ENCODE measurements around the gene SDC3. TPM values are rescaled to one million over a fixed set of nuclear protein-coding genes. Genes with fewer than 3 reads are reported as not detected.

The SDC3 gene
- total and polyA plus RNA-seq, 2 donors (not counting 1 experiment from before 2014, with no cell fraction given), result 0.30 to 4.6 TPM

DNA sequence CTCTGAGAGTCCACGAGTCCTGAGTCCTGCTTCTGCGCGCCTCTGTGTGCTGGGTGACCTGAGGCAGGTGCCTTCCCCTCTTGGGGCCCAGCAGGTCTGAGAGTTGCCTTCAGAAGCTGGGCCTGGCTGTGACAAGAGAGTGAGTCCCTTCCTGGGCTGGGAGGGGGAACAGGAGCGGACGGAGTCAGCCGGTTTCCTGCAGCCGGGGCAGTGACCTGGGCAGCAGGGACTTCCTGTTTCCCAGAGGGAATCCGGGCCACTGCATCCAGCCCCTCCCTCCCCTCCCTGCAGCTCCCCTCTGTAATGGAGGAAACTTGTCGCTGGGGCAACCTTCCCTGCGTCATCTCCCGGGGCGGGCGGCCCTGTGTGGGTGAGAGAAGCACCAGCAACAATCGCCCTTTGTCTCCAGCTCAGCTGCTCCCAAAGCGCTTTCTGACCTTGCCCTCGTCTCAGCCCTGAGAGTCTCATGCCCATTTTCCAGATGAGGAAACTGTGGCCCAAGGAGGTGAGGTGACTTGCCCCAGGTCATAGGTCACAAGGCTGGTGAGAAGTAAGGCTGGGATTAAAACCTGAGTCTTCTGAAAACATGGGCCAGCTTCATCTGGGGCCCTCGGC is 61.1 kb downstream of the SDC3 start:
- intact Hi-C loops (cut with micrococcal nuclease), result no loop called here
- Histone ChIP-seq H3K4me2 (replicated peaks; ENCODE audit: low read depth, low read length, poor library complexity, severe bottlenecking) (no peak overlapping the region), H2AFZ (ENCODE audit: insufficient read depth, low read depth, low read length, poor library complexity, severe bottlenecking) (no peak overlapping the region), H3K27ac (ENCODE audit: low read length in 2 of 2) (no peak overlapping the region), H3K9ac (ENCODE audit: low read length) (no peak overlapping the region), H3K4me1 (ENCODE audit: control insufficient read depth in 2 of 2, insufficient read depth in 2 of 2, low read length in 2 of 2) (no peaks in the 10 kb centered on the region), H3K9me3 (ENCODE audit: control extremely low read depth in 1 of 3, control insufficient read depth in 2 of 3, insufficient read depth in 1 of 3, low read length in 2 of 3) (no peaks in the 10 kb centered on the region), H3K79me2 (ENCODE audit: control insufficient read depth, insufficient read depth, low read length) (no peaks in the 10 kb centered on the region), H3K36me3 (replicated peaks in 1 of 2; ENCODE audit: control extremely low read depth in 1 of 2, control insufficient read depth in 1 of 2, extremely low read depth in 1 of 2, insufficient read depth in 2 of 2, low read length in 1 of 2) (no peaks in the 10 kb centered on the region), H4K20me1 (ENCODE audit: control insufficient read depth, insufficient read depth, low read length, poor library complexity, severe bottlenecking) (no peaks in the 10 kb centered on the region), H3K27me3 (replicated peaks in 1 of 4; ENCODE audit: control extremely low read depth in 1 of 4, control insufficient read depth in 3 of 4, insufficient read depth in 4 of 4, low read length in 3 of 4) (peaks cover 0 to 44% (median 23%) of the 10 kb centered on the region in 4 experiments), H3K4me3 (ENCODE audit: control extremely low read depth in 1 of 5, extremely low read depth in 1 of 5, insufficient read depth in 1 of 5, low read depth in 2 of 5, low read length in 4 of 5) (no peak overlapping the region)
- 28% methylated on average over 13 of the region's 17 CpGs for WGBS (ENCODE audit: insufficient coverage)
- Mint-ChIP-seq H3K27me3 (peaks cover 69% of the 10 kb centered on the region), H3K9me3 (ENCODE audit: insufficient read depth) (no peaks in the 10 kb centered on the region), H3K27ac (no peak overlapping the region), H3K4me1 (no peaks in the 10 kb centered on the region), H3K4me3 (no peak overlapping the region)
- DNase-seq, result no peak
- POLR2A ChIA-PET, result no interaction called here
- no peak for TF ChIP-seq EZH2 (IDR thresholded peaks at IDR 0.05; ENCODE audit: borderline replicate concordance, insufficient read depth, low read depth, low read length, poor library complexity, severe bottlenecking)
- TF ChIP-seq, protein P1, sequence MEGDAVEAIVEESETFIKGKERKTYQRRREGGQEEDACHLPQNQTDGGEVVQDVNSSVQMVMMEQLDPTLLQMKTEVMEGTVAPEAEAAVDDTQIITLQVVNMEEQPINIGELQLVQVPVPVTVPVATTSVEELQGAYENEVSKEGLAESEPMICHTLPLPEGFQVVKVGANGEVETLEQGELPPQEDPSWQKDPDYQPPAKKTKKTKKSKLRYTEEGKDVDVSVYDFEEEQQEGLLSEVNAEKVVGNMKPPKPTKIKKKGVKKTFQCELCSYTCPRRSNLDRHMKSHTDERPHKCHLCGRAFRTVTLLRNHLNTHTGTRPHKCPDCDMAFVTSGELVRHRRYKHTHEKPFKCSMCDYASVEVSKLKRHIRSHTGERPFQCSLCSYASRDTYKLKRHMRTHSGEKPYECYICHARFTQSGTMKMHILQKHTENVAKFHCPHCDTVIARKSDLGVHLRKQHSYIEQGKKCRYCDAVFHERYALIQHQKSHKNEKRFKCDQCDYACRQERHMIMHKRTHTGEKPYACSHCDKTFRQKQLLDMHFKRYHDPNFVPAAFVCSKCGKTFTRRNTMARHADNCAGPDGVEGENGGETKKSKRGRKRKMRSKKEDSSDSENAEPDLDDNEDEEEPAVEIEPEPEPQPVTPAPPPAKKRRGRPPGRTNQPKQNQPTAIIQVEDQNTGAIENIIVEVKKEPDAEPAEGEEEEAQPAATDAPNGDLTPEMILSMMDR (IDR thresholded peaks at IDR 0.05), result no peak
- CTCF ChIA-PET, result no interaction called here
- ATAC-seq (ENCODE audit: low read depth), result no peak

DNA sequence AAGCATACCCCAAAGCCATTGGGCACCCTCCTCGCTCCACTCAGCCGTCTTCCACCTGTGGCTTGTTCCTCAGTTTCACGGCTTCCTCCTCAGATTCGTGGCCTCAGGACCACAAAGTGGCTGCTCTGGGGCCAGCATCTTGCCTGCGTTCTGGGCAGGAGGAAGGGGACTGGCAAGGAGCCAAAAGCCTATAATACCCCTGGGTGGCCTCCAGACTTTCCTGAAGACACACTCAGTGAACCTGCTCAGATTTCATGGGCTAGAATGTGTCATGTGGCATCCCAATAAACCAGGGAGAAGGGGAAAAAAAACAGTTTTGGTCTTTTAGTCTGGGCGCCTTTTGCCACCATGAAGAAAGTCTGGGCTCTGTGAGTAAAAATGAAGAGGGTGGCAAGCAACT is 62.0 kb downstream of the SDC3 start:
- Histone ChIP-seq H3K9ac (ENCODE audit: low read length) (no peak overlapping the region), H3K9me3 (ENCODE audit: control extremely low read depth in 1 of 3, control insufficient read depth in 2 of 3, insufficient read depth in 1 of 3, low read length in 2 of 3) (no peaks in the 10 kb centered on the region), H3K4me3 (ENCODE audit: control extremely low read depth in 1 of 5, extremely low read depth in 1 of 5, insufficient read depth in 1 of 5, low read depth in 2 of 5, low read length in 4 of 5) (no peak overlapping the region), H3K4me1 (ENCODE audit: control insufficient read depth in 2 of 2, insufficient read depth in 2 of 2, low read length in 2 of 2) (no peaks in the 10 kb centered on the region), H3K27me3 (replicated peaks in 1 of 4; ENCODE audit: control extremely low read depth in 1 of 4, control insufficient read depth in 3 of 4, insufficient read depth in 4 of 4, low read length in 3 of 4) (peaks cover 0 to 44% (median 25%) of the 10 kb centered on the region in 4 experiments), H2AFZ (ENCODE audit: insufficient read depth, low read depth, low read length, poor library complexity, severe bottlenecking) (no peak overlapping the region), H3K27ac (ENCODE audit: low read length in 2 of 2) (no peak overlapping the region), H3K79me2 (ENCODE audit: control insufficient read depth, insufficient read depth, low read length) (no peaks in the 10 kb centered on the region), H3K4me2 (replicated peaks; ENCODE audit: low read depth, low read length, poor library complexity, severe bottlenecking) (no peak overlapping the region), H4K20me1 (ENCODE audit: control insufficient read depth, insufficient read depth, low read length, poor library complexity, severe bottlenecking) (no peaks in the 10 kb centered on the region), H3K36me3 (replicated peaks in 1 of 2; ENCODE audit: control extremely low read depth in 1 of 2, control insufficient read depth in 1 of 2, extremely low read depth in 1 of 2, insufficient read depth in 2 of 2, low read length in 1 of 2) (no peaks in the 10 kb centered on the region)
- TF ChIP-seq EZH2 (IDR thresholded peaks at IDR 0.05; ENCODE audit: borderline replicate concordance, insufficient read depth, low read depth, low read length, poor library complexity, severe bottlenecking), result no peak
- TF ChIP-seq, protein P1 (IDR thresholded peaks at IDR 0.05), result no peak
- POLR2A ChIA-PET, result no interaction called here
- Mint-ChIP-seq H3K4me1 (no peaks in the 10 kb centered on the region), H3K27me3 (peaks cover 76% of the 10 kb centered on the region), H3K9me3 (ENCODE audit: insufficient read depth) (no peaks in the 10 kb centered on the region), H3K4me3 (no peak overlapping the region), H3K27ac (no peak overlapping the region)
- WGBS (ENCODE audit: insufficient coverage), result 58% methylated on average over 6 of the region's 6 CpGs
- intact Hi-C loops (cut with micrococcal nuclease), result no loop called here
- no peak for DNase-seq
- ATAC-seq (ENCODE audit: low read depth), result no peak
- CTCF ChIA-PET, result no interaction called here

Measured in B cell (primary cell).